GM19468 (cell line): ENCODE results near the gene C10orf90.
"Not testable (repeated sequence)": the region's sequence is repeated elsewhere in the genome, so short reads cannot be mapped to it uniquely, and the experiment has no call there.

Experiments
- ATAC-seq: cut with Tn5 transposase; IDR thresholded peaks from one replicate; pipeline ENCODE4 v1.9.1; 2021; ENCODE audit warnings: mild to moderate bottlenecking, moderate library complexity, moderate number of reproducible peaks; ENCODE audit not compliant: unreplicated experiment; ENCODE audit errors: extremely low read depth

The C10orf90 gene

GRCh38 chr10:126561294-126561920 is 109.1 kb downstream of the C10orf90 start:
- ATAC-seq: no peak

DNA sequence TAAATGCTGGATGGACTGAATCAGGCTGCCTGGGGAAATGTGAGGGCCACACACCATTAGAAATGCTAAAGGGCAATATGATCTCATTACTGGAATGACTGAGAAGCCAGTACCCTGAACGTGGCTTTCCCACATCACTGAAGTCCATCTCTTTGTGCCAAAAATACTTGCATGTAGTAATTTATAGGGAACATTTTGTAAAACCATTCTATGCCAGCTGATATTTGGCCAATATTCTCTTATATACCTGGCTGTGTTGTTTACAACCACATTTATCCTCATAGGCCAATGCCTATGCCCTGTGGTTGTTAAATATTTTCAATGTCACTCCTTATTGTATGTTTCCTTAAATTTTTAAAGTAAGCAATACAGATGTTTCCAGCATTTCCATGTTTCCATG is 111.6 kb downstream of the C10orf90 start:
- ATAC-seq: no peak

- no peak for ATAC-seq
Measured at GRCh38 chr10:126551202-126551601, 119.3 kb downstream of the C10orf90 start.

DNA sequence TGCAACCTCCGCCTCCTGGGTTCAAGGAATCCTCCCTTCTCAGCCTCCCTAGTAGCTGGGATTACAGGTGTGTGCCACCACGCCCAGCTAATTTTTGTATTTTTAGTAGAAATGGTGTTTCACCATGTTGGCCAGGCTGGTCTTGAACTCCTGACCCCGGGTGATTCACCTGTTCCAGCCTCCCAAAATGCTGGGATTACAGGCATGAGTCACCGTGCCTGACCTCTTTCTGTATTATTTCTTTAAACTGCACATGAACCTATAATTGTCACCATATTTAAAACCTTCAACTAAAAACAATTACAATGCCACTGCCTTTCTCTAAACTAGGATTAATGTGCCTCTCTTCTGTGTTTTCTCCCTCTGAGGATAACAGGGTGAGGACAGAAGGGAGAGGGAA is 119.9 kb downstream of the C10orf90 start:
- not testable (repeated sequence) for ATAC-seq

GRCh38 chr10:126549344-126549743 is 121.1 kb downstream of the C10orf90 start:
- ATAC-seq: no peak

DNA sequence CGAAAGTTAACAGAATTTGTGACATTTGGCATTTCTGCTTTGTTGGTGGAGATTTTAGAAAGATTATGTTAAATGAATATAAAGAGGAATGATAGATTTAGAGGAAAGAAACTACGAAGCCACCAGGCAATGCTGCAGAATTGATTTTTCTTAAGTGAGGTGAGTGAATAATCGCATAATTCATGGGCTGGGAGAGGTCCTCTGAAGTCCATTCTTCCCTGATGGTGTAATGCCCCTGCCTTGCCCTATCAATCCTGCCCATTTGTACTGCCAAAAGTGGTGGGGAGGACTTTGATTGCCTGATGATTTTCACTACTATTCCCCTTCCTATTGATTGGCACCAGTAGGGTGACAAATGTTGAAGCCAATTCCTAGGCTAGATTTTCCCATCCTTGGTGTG is 125.9 kb downstream of the C10orf90 start:
- ATAC-seq: no peak

GRCh38 chr10:126538439-126539135 is 131.9 kb downstream of the C10orf90 start:
- no peak for ATAC-seq

DNA sequence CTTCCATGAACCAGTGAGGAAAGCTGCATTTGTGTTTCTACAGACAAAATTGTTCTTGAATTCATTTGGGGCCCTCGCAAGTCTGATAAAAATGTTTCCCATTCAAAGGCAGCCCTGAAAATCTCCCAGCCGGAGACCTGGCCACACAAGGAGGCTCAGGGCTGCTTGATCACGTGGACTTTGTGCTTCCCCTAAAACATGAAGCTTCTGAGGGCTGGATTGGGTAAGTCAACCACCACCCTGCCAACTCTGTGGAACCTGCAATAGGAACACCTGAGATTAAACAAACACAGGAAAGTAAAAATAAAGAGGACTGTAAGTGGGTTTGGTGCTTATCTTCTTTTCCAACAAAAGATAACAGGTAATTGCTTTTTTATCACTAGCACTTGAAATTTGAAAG is 133.8 kb downstream of the C10orf90 start:
- no peak for ATAC-seq

- no peak for ATAC-seq
Measured at GRCh38 chr10:126536148-126536547, 134.3 kb downstream of the C10orf90 start.

DNA sequence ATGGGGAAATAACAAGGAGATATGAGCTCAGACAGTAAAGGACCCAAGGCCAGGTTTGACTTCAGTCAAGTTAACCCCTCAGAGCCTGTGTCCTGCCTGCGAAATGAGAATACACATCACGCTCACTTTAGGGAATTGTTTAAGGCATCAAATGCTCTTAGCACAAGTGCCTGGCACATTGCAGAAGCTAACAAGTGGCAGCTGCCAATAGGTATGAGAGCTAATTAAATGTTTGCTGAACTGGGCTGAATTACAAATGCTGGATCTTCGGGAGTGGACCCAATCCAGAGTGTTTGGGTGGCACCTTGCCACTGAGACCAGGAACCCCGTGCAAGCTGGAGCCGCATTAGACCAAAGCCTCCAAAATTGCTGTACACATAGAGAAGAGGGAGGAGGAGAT is 136.8 kb downstream of the C10orf90 start:
- no peak for ATAC-seq

DNA sequence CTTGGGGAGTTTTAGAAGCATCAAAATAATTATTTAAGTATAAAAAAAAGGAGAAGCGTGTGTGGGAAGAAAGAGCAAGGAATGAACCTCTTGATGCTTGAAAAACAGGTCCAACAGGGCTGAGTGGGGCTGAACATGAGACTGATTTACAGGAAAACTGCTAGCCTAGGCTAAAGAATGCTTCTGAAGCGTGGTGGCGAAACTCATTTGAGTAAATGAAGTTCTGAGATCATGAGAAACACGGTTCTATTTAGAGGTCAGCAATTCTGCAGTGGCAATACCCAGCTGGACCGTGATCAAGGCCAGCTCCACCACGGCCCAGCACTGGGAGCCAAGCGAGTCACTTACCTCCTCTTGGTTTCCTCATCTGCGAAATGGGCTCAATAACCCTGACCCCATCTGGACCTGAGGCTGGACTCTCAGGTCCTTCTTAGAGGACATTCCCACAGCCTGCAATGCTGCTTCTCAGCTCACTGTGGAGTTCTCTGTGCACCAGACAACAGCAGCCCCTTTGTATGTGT is 142.1 kb downstream of the C10orf90 start:
- no peak for ATAC-seq

DNA sequence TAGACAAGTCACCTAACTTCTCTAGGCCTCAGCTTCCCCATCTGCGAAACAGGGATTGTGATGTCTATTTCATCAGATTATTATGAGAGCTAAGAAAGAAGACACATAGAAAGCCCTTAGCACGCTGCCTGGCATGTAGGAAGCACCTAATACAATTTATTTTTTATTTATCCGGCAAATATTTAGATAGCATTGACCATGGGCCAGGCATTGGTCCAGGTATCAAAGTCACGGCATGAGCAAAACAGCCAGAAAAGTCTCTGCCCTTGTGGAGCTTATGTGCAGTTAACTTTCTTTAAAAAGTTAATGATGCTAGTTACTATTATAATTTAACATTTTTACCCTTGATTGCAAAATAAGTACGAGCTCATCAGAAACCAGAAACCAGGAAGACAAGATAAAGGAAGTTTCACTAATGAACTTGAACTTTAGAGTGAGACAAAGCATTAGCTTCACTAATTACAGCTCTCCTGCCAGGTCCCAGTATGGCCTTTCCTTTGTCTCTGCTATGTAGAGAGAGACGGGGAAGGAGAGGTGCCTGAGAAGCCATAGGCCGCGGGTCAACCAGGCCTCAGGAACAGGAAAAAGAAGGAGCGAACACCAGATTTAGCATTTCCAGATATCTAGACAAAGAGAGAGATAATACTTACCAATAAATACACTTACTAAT is 142.7 kb downstream of the C10orf90 start:
- ATAC-seq: no peak

DNA sequence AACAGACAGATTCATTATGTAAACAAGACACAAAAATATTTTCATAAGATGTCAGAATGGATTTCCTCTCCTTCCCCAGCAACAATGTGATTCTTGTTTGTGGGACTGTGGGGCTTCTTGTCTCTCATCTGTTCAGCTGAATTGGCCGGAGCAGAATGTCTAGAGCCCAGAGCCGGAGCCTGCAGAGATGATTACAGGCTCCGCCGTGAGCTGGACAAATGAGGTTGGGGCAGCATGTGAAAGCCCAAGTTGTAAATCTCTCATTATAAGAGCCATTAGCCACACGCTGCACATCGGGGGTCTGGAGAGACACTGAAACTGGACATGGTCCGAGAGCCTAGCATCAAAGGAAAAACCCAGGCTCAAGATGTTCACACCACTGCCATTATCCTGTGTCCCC is 145.2 kb downstream of the C10orf90 start:
- ATAC-seq: no peak

GRCh38 chr10:126524526-126524925 is 146.0 kb downstream of the C10orf90 start:
- no peak for ATAC-seq

DNA sequence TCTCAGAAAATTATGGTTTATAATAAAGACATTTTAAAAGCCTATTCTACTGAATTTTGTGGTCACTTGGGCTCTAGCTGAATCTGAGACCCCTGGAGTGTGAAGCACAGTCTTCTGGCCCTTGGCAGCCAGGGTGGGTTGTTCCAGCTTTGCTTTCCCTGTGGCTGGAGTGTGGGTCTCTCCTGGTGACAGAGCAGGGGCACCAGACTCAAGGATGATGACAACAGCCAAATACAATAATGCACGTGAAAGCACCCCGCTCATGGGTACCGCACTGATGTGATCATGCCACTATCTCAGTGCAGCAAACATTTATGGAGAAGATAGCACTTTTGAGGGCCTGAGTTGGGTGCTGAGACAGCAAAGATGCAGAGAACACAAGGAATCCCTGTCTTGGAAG is 147.4 kb downstream of the C10orf90 start:
- no peak for ATAC-seq

GRCh38 chr10:126521399-126521798 is 149.1 kb downstream of the C10orf90 start:
- no peak for ATAC-seq

DNA sequence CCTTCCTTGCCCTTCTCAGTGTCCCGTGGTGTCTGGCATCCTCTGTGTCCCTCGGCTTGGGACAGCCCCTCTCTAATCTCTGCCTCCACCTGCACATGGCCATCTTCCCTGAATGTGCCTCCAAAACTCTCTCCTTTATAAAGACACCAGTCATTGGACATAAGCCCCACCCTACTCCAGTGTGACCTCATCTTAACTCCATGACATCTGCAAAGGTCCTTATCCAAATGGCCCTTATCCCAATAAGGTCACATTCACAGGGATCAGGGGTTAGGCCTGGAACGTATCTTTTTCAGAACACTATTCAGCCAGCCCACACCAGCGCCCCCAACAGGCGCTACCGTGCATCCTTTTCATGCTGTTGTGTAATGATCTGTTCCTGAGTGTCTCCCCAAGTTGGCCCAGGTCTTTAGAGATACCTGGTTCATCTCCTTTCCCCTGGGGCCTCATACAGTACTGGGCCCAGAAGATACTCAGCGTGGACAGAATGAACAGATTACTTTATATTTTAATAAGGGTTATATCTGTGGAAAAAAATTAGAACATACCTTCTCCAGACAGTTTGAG is 149.7 kb downstream of the C10orf90 start:
- no peak for ATAC-seq

DNA sequence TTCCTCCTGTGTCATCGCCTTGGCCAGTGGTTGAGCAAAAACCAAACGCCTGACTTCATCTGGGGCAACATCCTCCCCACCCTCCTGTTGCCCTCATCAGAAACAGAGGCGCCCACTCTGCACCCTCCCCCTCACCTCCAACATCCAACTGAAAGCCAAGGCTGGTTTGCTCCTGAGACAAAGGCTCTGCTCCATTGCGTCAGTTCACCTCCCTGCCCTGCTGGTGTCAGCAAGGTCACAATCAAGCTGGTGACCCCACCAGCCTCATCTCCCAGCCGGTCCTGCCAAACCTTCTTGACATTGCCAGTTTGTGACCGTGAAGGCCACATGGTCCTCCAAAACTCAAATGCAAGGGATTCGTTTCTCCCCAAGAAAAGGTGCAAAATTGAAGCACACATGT is 150.5 kb downstream of the C10orf90 start:
- no peak for ATAC-seq

DNA sequence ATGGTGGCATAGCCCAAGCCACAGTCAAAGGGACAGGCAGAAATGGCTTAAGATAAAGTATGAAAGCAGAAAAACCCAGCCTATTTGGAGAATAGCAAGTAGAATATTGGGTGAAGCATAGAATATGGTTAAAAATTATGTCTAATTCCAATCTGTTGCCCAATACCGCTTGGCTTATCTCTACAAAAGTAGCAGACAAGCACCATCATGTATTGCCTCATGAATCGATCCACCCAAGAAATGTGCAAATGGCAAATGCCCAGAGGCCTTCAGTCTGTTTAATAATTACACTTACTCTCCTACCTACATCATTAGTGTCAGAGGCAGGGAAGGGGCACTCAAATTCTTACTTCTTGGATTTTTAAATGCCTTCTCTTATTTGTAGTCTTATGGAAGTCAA is 151.3 kb downstream of the C10orf90 start:
- no peak for ATAC-seq

GRCh38 chr10:126518218-126519080 is 152.0 kb downstream of the C10orf90 start:
- ATAC-seq: no peak
